ENCODE data around the gene MPL.

The MPL gene

DNA sequence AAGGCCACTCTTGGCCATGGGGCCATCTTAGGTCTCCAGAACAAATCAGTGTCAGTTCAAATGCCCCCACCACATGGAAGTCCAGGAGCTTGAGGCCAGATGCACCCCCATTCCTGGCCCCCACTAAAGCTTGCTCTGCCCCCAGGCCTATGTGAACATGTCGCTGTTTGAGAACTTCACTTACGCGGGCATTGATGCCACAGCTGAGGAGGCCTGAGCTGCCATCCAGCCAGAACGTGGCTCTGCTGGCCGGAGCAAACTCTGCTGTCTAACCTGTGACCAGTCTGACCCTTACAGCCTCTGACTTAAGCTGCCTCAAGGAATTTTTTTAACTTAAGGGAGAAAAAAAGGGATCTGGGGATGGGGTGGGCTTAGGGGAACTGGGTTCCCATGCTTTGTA, 15.1 kb upstream of the MPL start:
- no peak for DNase-seq (ENCODE audit: low read depth in 2 of 2, low spot score in 1 of 2)

- no peak for DNase-seq (ENCODE audit: low read depth in 2 of 2, low spot score in 1 of 2)
These were observed 12.8 kb upstream of the MPL start for GRCh38 chr1:43324810-43325209.

DNA sequence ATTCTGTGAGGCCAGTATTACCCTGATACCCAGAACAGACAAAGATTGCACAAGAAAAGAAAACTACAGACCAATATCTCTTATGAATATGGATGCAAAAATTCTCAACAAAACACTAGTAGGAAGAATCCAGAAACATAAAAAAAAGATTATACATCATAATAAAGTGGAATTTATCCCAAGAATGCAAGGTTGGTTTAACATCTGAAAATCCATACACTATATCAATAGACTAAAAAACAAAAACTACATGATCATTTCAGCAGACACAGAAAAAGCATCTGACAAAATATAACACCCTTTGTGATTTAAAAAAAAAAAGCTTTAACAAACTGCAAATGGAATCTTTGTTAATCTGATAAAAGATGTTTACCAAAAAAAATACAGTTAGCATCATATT, 12.2 kb upstream of the MPL start:
- DNase-seq (ENCODE audit: low read depth in 2 of 2, low spot score in 1 of 2) = no peak

DNA sequence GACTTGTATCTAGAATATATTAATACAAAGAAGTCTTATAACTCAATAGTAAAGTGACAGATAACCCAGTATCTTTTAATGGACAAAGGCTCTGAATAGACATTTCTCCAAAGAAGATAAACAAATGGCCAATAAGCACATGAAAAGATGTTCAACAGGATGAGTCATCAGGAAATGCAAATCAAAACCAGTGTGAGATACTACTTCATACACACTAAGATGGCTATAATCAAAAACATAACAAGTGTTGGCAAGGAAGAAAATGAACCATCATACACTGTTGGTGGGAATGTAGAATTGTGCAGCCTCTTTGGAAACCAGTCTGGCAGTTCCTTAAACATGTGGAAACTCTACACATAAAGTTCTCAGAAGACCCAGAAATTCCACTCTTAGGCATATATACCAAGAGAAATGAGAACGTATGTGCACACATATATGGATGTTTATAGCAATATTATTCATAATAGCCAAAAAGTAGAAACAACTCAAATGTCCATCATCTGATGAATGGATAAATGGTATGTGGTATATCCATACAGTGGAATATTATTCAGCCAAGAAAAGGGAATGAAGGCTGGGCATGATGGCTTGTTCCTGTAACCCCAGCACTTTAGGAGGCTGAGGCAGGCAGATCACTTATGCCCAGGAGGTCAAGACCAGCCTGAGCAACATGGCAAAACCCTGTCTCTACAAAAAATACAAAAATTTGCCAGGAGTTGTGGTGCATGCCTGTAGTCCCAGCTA, 9.9 kb upstream of the MPL start:
- DNase-seq (ENCODE audit: low read depth in 2 of 2, low spot score in 1 of 2) = no peak

DNA sequence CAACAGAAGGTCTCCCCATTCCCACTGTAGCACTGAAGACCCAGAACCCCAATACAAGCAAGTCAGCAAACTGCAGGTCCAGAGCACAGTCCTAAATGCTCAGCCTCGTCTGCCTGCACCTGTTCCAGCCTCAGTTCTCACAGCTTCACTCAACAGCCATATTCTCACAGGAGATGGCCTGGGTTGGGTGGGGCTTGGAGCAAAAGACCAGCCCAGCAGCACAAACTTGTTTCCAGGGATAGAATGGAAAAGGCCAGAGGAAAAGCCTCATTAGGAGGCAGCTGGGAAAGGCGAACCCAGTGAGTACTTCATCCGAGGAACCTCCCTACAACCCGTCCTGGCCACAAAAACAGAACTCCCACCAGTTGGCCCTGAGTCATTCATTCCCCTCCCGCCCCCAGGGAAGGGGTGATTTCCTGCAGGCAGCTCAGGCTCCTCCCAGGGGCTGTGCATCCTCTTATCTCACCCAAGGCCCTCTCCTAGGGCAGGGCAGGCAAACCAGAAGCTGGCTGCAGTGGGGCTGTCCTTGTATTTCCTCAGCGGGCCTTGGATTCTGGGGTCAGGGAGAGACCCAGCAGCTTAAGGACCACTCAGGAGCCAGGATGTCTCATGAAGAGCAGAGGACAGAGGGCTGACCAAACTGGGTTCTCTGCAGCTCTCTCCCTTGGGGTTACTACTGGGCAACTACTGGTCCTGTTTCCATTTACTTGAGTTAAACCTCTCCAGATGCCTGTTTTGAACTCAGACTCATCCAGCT, 7.4 kb upstream of the MPL start:
- no peak for DNase-seq (ENCODE audit: low read depth in 2 of 2, low spot score in 1 of 2)

DNA sequence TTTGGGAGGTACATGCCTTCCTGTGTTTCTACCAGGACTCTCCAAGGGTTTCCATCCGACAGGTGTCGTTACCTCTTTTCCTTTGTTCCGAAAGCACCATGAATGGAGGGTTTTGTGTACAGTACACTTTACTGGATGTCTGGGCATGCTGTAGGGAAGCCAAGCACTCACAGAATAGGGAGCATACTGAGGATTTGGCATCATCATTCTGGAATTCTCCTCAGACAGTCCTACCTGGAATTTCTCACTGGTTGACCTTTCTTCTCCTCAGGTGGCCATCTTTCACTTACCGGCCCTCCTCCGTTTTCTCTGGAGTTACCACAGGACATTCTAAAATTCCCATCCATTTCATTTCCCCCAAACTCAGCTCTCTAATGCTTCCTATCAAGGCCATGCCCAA, 5.9 kb upstream of the MPL start:
- DNase-seq (ENCODE audit: low read depth in 2 of 2, low spot score in 1 of 2) = no peak

GRCh38 chr1:43334453-43335205, 3.0 kb upstream of the MPL start:
- DNase-seq (ENCODE audit: low read depth in 2 of 2, low spot score in 1 of 2) = no peak

- no peak for DNase-seq (ENCODE audit: low read depth in 2 of 2, low spot score in 1 of 2)
These were observed 383 bp downstream of the MPL start for GRCh38 chr1:43338001-43338400.

DNA sequence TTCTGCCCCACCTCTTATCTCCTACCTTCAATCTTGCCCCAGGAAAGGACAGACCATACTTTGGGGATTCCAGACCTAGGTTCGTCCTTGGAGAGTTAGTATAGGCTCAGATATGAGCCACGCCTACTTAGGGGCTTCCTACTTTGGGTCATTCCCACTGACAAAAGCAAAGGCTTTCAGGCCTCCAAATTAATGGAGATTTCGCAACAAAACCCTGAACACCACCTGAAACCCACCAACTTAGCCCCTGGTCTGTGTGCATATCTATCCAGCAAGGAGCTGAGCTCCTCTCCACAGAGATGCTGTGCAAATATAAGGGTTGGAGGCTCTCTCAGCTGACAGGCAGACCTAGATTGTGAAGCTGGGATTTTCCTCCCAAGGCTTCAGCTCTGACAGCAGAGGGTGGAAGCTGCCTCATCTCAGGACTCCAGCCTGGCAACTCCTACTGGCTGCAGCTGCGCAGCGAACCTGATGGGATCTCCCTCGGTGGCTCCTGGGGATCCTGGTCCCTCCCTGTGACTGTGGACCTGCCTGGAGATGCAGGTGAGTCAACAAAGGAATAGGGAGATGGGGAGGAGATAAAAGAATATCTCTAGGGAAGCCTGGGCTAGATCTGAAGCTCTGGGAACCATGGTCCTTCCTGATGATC, 2.1 kb downstream of the MPL start:
- DNase-seq (ENCODE audit: low read depth in 2 of 2, low spot score in 1 of 2) = no peak

DNA sequence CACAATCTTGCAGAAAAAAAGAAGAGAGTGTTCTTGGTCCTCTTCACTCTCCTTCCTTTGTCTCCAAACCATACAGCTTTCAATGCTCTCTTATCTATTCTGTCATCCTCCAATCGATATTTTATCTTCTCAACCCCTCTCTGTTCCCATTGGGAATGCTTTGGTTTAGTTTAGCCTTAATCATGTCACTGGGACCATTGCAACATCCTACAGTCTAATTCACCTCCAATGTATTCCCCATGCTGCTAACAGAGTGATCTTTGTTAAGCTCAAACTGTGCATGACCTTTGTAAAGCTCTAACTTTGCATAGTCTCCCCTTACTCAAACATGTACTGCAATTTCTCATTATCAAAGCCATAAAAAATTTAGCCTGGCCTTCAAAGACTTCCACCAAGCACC, 2.9 kb downstream of the MPL start:
- no peak for DNase-seq (ENCODE audit: low read depth in 2 of 2, low spot score in 1 of 2)

DNA sequence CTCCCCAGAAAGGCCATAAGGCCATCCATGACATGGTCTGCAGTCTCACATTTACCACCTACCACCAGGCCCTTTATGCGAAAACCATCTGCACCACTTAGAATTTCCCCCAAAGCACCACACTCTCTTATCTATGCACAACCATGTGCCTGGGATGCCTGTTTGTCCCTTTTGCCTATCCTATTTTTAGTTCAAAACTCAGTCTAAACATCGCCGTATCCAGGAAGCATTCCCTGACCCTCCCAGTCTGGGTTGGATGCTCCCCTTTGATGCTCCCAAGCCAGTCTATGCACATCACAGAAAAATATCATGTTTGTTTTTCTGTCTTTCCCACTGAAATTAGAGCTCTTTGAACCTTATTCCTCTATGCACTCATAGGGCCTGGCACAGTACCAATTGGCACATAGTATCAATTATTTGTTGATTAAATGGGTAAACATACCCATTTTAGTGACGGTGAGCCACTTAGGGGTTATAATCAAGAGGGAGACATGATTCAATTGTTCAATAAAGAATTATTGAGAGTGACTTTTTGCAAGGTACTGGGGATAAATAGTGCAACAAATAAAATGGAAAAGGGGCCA, 6.7 kb downstream of the MPL start:
- DNase-seq (ENCODE audit: low read depth in 2 of 2, low spot score in 1 of 2) = no peak

GRCh38 chr1:43345120-43345519, 7.5 kb downstream of the MPL start:
- no peak for DNase-seq (ENCODE audit: low read depth in 2 of 2, low spot score in 1 of 2)

GRCh38 chr1:43346636-43347035, 9.0 kb downstream of the MPL start:
- no peak for DNase-seq (ENCODE audit: low read depth in 2 of 2, low spot score in 1 of 2)

DNA sequence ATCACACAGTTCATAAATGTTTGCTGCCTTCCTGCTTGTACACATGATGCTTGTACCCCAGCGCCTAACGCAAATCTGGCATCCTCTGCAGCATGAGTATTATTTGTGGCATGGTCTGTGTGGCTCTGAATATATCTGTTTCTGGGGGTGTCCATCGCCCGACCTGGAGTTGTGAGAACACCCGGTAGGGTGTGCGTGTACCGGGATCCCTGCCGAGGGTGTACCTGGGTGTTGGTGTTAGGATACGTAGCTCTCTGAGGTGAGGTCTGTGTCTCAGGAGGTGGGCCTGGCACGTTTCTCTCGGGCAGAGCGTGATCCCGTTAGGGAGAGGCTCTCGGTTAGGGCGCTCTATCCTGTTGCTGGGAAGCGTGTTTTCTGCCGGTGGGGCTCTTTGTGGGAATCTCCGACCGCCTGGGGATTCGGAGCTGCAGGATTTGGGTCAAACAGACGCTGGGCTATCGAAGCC, 10.8 kb downstream of the MPL start:
- DNase-seq (ENCODE audit: low read depth in 2 of 2, low spot score in 1 of 2) = no peak

GRCh38 chr1:43348809-43349593, 11.4 kb downstream of the MPL start:
- DNase-seq (ENCODE audit: low read depth in 2 of 2, low spot score in 1 of 2) = no peak

- DNase-seq (ENCODE audit: low read depth in 2 of 2, low spot score in 1 of 2) = no peak
These were observed 12.1 kb downstream of the MPL start for GRCh38 chr1:43349594-43350306.

DNA sequence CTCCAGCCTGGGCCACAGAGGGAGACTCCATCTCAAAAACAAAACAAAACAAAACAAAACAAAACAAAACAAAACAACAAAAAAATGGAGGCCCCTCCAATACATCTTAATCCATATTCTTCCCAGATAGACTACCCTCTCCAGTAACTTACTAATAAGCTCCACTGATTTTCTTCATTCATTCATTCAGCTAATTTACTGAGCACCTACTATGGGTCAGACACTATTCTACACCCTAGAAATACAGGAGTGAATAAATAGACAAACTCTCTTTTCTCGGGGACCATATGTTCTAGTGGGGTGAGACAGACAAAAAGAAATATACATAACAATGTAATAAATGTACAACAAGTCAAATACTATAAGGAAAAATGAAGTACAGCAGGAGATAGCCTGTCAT, 13.4 kb downstream of the MPL start:
- no peak for DNase-seq (ENCODE audit: low read depth in 2 of 2, low spot score in 1 of 2)

DNA sequence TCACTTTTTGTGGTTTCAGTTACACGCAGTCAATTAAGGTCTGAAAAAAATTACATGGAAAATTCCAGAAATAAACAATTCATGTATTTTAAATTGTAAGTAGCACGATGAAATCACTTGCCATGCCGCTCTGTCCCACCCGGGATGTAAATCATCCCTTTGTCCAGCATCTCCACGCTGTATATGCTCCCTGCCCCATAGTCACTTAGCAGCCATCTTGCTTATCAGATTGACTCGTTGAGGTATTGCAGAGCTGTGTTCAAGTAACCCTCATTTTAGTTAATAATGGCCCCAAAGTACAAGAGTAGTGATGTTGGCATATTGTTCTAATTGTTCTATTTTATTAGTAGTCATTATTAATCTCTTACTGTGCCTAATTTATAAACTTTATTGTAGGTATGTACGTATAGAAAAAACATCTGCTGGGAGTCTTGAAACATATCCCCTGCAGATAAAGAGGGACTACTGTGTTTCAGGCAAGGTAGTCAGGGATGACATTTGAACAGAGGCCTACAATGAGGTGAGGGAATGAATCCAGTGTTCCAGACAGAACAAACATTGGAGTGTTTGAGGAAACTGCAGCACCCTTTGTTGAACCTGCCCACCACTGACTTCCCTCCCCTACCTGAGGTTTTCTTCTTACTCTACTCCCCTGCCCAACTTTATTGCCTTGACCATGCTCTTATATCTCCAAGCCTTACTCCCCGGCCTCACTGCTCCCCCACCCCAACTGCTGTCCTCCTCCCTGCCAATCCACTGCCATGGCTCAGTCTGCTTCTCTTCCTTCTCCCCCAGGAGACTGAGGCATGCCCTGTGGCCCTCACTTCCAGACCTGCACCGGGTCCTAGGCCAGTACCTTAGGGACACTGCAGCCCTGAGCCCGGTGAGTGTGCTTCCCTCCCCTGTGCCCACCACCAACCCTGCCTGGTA, 14.1 kb downstream of the MPL start:
- DNase-seq (ENCODE audit: low read depth in 2 of 2, low spot score in 1 of 2) = no peak

GRCh38 chr1:43352351-43352705, 14.7 kb downstream of the MPL start:
- no peak for DNase-seq (ENCODE audit: low read depth in 2 of 2, low spot score in 1 of 2)

All from stimulated activated CD8-positive, alpha-beta memory T cell treated with anti-CD3 and anti-CD28 coated beads, Interleukin-4, amount 100 ng/mL, for 1 hour (primary cell).